SK-N-MC (cell line): ENCODE results near the gene TMEM38A.

Source experiments
- EZH2 ChIP-seq: fragments of 200-600 bp; sonication (generic); IDR thresholded peaks from one replicate; pipeline ENCODE4 v1.6.1; 2017; ENCODE audit warnings: antibody characterized with exemption
- POLR2AphosphoS5 ChIP-seq: IDR thresholded peaks from 2 replicates; pipeline ENCODE4 v1.6.1; 2012; ENCODE audit warnings: mild to moderate bottlenecking, low read depth, low read length, borderline replicate concordance

DNA sequence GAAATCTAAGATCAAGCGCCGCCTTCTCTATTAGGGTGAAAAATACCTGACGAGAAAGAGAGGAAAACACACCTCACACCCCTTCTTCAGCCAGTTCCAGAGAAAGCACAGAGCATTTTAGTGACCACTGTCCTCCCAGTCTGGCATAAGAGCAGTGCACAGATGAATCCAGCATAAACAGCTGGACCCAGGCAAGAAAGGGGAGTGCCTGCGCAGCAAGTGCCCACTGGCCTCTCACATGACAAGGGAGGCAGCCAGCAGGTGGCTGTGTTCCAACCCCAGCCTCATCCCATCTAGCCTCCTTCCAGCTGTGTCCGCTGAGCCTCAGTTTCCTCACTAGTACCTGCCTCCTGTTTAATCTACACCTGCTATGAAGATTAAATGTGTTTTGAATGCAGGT lies 40.9 kb upstream of the TMEM38A start:
- TF ChIP-seq POLR2AphosphoS5, result no peak
- TF ChIP-seq EZH2, result no peak
